Measurements from ENCODE around the gene MRPL14. TPM values are rescaled to one million over a fixed set of nuclear protein-coding genes. Genes with fewer than 3 reads are reported as not detected.
A peak's percentile ranks its signal among the peaks of the same experiment; 100 is the strongest.
"Not testable (repeated sequence)": the region's sequence is repeated elsewhere in the genome, so short reads cannot be mapped to it uniquely, and the experiment has no call there.

MRPL14 gene
- total RNA-seq, 1 donor from 2014 or later = 41.2 TPM

- DNase-seq (ENCODE audit: low spot score in 2 of 2) (no peak), FAIRE-seq (no peak)
Measured at GRCh38 chr6:44150317-44150917, 23.2 kb upstream of the MRPL14 start.

GRCh38 chr6:44149369-44150012 lies 22.2 kb upstream of the MRPL14 start:
- DNase-seq (ENCODE audit: low spot score in 2 of 2) (no peak), FAIRE-seq (no peak)

GRCh38 chr6:44148306-44148705 lies 21.1 kb upstream of the MRPL14 start:
- DNase-seq (ENCODE audit: low spot score in 2 of 2) (no peak), FAIRE-seq (no peak)

- DNase-seq (ENCODE audit: low spot score in 2 of 2) = no peak
- no peak for FAIRE-seq
Measured at GRCh38 chr6:44147256-44147655, 20.0 kb upstream of the MRPL14 start.

GRCh38 chr6:44146685-44147084 lies 19.4 kb upstream of the MRPL14 start:
- no peak for FAIRE-seq
- no peak for DNase-seq (ENCODE audit: low spot score in 2 of 2)

- DNase-seq (ENCODE audit: low spot score in 2 of 2) (no peak), FAIRE-seq (no peak)
Measured at GRCh38 chr6:44145839-44146238, 18.6 kb upstream of the MRPL14 start.

GRCh38 chr6:44144536-44144935 lies 17.3 kb upstream of the MRPL14 start:
- FAIRE-seq; DNase-seq (ENCODE audit: low spot score in 2 of 2): not testable (repeated sequence)

GRCh38 chr6:44143731-44144130 lies 16.5 kb upstream of the MRPL14 start:
- DNase-seq (ENCODE audit: low spot score in 2 of 2) (no peak), FAIRE-seq (no peak)

GRCh38 chr6:44142835-44143234 lies 15.6 kb upstream of the MRPL14 start:
- no peak for FAIRE-seq
- no peak for DNase-seq (ENCODE audit: low spot score in 2 of 2)

- no peak for FAIRE-seq
Measured at GRCh38 chr6:44139351-44139743, 12.1 kb upstream of the MRPL14 start.

GRCh38 chr6:44138717-44139350 lies 11.6 kb upstream of the MRPL14 start:
- no peak for FAIRE-seq
- no peak for DNase-seq (ENCODE audit: low spot score in 2 of 2)

More at GRCh38 chr6:44139351-44139743, 12.1 kb upstream of the MRPL14 start:
- no peak for DNase-seq (ENCODE audit: low spot score in 2 of 2)

GRCh38 chr6:44135875-44136274 lies 8.6 kb upstream of the MRPL14 start:
- FAIRE-seq = no peak
- no peak for DNase-seq (ENCODE audit: low spot score in 2 of 2)

- DNase-seq (ENCODE audit: low spot score in 2 of 2) (no peak), FAIRE-seq (no peak)
Measured at GRCh38 chr6:44135173-44135758, 8.0 kb upstream of the MRPL14 start.

- FAIRE-seq = no peak
- DNase-seq (ENCODE audit: low spot score in 2 of 2) = no peak
Measured at GRCh38 chr6:44133981-44134711, 6.9 kb upstream of the MRPL14 start.

GRCh38 chr6:44133003-44133931 lies 6.0 kb upstream of the MRPL14 start:
- DNase-seq (ENCODE audit: low spot score in 2 of 2) = peak; percentile 67
- no peak for FAIRE-seq

GRCh38 chr6:44132476-44132875 lies 5.2 kb upstream of the MRPL14 start:
- no peak for DNase-seq (ENCODE audit: low spot score in 2 of 2)
- no peak for FAIRE-seq

- FAIRE-seq = no peak
- DNase-seq (ENCODE audit: low spot score in 2 of 2) = no peak
Measured at GRCh38 chr6:44131892-44132291, 4.6 kb upstream of the MRPL14 start.

GRCh38 chr6:44129841-44130322 lies 2.6 kb upstream of the MRPL14 start:
- DNase-seq (ENCODE audit: low spot score in 2 of 2) = no peak
- FAIRE-seq = no peak

- DNase-seq (ENCODE audit: low spot score in 2 of 2) (peak; percentile 57 to 63), FAIRE-seq (no peak)
Measured at GRCh38 chr6:44128020-44128917, 1.0 kb upstream of the MRPL14 start.
